Fibroblast of lung (primary cell): ENCODE measurements around the gene UBE2Q2.

Experiments used
- EZH2 ChIP-seq: IDR thresholded peaks from 2 replicates; pipeline ENCODE4 v1.5.1; 2012; ENCODE audit warnings: low read length, control low read depth, mild to moderate bottlenecking; ENCODE audit errors: missing control alignments
- TF ChIP-seq, protein P1 (sequence below), 2 donors: IDR thresholded peaks in 1 of 2; conservative IDR thresholded peaks in 1 of 2; 1 replicate in 1 of 2; 2 replicates in 1 of 2; pipeline ENCODE4 v1.5.1; 2011 to 2012; ENCODE audit warnings: low read length in 2 of 2, control low read depth in 1 of 2, inconsistent platforms in 1 of 2, low read depth in 1 of 2, mild to moderate bottlenecking in 1 of 2

DNA sequence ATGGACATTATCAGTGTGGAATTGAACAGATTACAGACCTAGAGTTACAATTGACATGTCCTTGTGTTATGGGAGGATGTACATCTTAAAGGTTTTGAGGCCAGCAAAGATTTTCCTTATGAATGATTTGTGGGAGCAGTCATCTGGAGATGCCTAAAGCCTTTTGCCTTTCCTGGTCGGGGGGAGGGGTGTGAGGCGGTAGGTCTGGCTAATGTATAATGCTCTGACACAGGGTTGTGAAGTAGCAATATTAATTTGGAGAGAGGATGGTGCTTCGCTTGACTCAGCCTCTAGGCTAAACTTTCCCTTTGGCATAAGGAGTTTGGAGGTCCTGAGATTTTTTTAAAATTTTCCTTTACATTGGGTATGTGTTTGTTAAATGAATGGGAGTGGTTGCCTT lies 83.7 kb downstream of the UBE2Q2 start:
- TF ChIP-seq, protein P1, sequence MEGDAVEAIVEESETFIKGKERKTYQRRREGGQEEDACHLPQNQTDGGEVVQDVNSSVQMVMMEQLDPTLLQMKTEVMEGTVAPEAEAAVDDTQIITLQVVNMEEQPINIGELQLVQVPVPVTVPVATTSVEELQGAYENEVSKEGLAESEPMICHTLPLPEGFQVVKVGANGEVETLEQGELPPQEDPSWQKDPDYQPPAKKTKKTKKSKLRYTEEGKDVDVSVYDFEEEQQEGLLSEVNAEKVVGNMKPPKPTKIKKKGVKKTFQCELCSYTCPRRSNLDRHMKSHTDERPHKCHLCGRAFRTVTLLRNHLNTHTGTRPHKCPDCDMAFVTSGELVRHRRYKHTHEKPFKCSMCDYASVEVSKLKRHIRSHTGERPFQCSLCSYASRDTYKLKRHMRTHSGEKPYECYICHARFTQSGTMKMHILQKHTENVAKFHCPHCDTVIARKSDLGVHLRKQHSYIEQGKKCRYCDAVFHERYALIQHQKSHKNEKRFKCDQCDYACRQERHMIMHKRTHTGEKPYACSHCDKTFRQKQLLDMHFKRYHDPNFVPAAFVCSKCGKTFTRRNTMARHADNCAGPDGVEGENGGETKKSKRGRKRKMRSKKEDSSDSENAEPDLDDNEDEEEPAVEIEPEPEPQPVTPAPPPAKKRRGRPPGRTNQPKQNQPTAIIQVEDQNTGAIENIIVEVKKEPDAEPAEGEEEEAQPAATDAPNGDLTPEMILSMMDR (conservative IDR thresholded peaks at IDR 0.05 in 1 of 2, IDR thresholded peaks at IDR 0.05 in 1 of 2; ENCODE audit: low read depth in 1 of 2, low read length in 2 of 2): no peak
- TF ChIP-seq EZH2: no peak
